GM18505 (cell line): ENCODE data around the gene ASMTL.
"Not testable (repeated sequence)": the region's sequence is repeated elsewhere in the genome, so short reads cannot be mapped to it uniquely, and the experiment has no call there.

Experiments used
- ATAC-seq: cut with Tn5 transposase; IDR thresholded peaks from one replicate; pipeline ENCODE4 v1.9.1; 2021; ENCODE audit not compliant: unreplicated experiment
- POLR2A ChIP-seq: IDR thresholded peaks from 4 replicates; pipeline ENCODE4 v1.6.1; 2011; ENCODE audit warnings: borderline replicate concordance; ENCODE audit not compliant: insufficient read depth, insufficient read length; ENCODE audit errors: extremely low read depth

ASMTL gene

GRCh38 chrX:1442724-1443367, 9.9 kb downstream of the ASMTL start:
- no peak for ATAC-seq
- no peak for TF ChIP-seq POLR2A

GRCh38 chrX:1442016-1442665, 10.6 kb downstream of the ASMTL start:
- ATAC-seq: no peak
- no peak for TF ChIP-seq POLR2A

GRCh38 chrX:1440506-1440905, 12.2 kb downstream of the ASMTL start:
- TF ChIP-seq POLR2A: no peak
- no peak for ATAC-seq

GRCh38 chrX:1435241-1435895, 17.3 kb downstream of the ASMTL start:
- no peak for TF ChIP-seq POLR2A
- no peak for ATAC-seq

- ATAC-seq: no peak
These were observed 17.9 kb downstream of the ASMTL start for GRCh38 chrX:1434871-1435240.

GRCh38 chrX:1433646-1434357, 18.9 kb downstream of the ASMTL start:
- no peak for TF ChIP-seq POLR2A
- no peak for ATAC-seq

More at GRCh38 chrX:1434871-1435240, 17.9 kb downstream of the ASMTL start:
- no peak for TF ChIP-seq POLR2A

- no peak for TF ChIP-seq POLR2A
- ATAC-seq: no peak
These were observed 22.3 kb downstream of the ASMTL start for GRCh38 chrX:1430451-1430850.

GRCh38 chrX:1427756-1428155, 25.0 kb downstream of the ASMTL start:
- ATAC-seq: no peak
- TF ChIP-seq POLR2A: no peak

- ATAC-seq: not testable (repeated sequence)
These were observed 26.4 kb downstream of the ASMTL start for GRCh38 chrX:1426321-1426720.

- TF ChIP-seq POLR2A: no peak
- ATAC-seq: no peak
These were observed 27.3 kb downstream of the ASMTL start for GRCh38 chrX:1425381-1425780.

GRCh38 chrX:1424147-1424851, 28.4 kb downstream of the ASMTL start:
- no peak for ATAC-seq
- no peak for TF ChIP-seq POLR2A

- no peak for ATAC-seq
- no peak for TF ChIP-seq POLR2A
These were observed 29.5 kb downstream of the ASMTL start for GRCh38 chrX:1423215-1423614.

GRCh38 chrX:1422135-1422465, 30.6 kb downstream of the ASMTL start:
- no peak for ATAC-seq
- TF ChIP-seq POLR2A: no peak
